Tibial nerve (tissue), 3 donors: Measurements from ENCODE around the gene SAMSN1.

Source experiments
- POLR2A ChIP-seq, 2 donors: fragments of 450-650 bp; IDR thresholded peaks; one replicate each; pipeline ENCODE4 v1.6.1; 2017; ENCODE audit warnings: antibody characterized with exemption in 2 of 2, mild to moderate bottlenecking in 2 of 2, moderate library complexity in 2 of 2
- TF ChIP-seq, protein P1 (sequence below), 5 experiments: fragments of 200-600 bp in 3 of 5; fragments of 450-650 bp in 2 of 5; sonication (generic) in 3 of 5; IDR thresholded peaks; one replicate each; pipeline ENCODE4 v1.5.1; 2016 to 2019; ENCODE audit warnings: antibody characterized with exemption in 5 of 5, mild to moderate bottlenecking in 3 of 5, moderate library complexity in 2 of 5

DNA sequence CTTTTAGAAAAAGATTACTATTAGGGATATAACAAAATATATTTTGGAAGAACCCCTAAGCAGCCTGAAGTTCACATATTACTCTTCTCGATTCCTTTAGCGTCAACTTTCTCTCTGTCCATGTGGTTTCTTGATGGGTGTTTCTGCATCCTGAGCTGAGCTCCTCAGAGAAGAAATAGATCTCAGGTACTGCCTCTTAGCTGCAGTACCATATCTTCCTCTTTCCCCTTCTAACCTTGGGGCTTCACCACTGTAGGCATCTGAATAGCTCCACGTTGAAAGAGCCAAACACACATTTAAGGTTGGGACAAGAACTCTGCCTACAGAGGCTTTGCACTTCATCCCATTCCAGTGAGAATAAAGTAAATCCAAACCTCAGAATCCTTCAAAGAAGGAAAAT, 59.2 kb downstream of the SAMSN1 start:
- no peak for TF ChIP-seq POLR2A (IDR thresholded peaks at IDR 0.05)
- TF ChIP-seq, protein P1, sequence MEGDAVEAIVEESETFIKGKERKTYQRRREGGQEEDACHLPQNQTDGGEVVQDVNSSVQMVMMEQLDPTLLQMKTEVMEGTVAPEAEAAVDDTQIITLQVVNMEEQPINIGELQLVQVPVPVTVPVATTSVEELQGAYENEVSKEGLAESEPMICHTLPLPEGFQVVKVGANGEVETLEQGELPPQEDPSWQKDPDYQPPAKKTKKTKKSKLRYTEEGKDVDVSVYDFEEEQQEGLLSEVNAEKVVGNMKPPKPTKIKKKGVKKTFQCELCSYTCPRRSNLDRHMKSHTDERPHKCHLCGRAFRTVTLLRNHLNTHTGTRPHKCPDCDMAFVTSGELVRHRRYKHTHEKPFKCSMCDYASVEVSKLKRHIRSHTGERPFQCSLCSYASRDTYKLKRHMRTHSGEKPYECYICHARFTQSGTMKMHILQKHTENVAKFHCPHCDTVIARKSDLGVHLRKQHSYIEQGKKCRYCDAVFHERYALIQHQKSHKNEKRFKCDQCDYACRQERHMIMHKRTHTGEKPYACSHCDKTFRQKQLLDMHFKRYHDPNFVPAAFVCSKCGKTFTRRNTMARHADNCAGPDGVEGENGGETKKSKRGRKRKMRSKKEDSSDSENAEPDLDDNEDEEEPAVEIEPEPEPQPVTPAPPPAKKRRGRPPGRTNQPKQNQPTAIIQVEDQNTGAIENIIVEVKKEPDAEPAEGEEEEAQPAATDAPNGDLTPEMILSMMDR (IDR thresholded peaks at IDR 0.05): no peak
